ENCODE data around the gene GSDMA. TPM values are rescaled to one million over a fixed set of nuclear protein-coding genes. Genes with fewer than 3 reads are reported as not detected.

The GSDMA gene
- 1 to 10 TPM in 2 of 3 donors, under 1 TPM in 1; 0.32 to 4.0 (median 2.2) TPM for polyA plus RNA-seq (ENCODE audit: insufficient read length in 3 of 3)

- no peak for DNase-seq (ENCODE audit: low read depth in 3 of 3, low spot score in 2 of 3)
Measured at GRCh38 chr17:39962642-39963220, at the start of gene GSDMA. Gene GSDMA, plus strand, starts transcription at chr17:39963004. Its CDS starts 2,684 bp downstream, at chr17:39965688.

DNA sequence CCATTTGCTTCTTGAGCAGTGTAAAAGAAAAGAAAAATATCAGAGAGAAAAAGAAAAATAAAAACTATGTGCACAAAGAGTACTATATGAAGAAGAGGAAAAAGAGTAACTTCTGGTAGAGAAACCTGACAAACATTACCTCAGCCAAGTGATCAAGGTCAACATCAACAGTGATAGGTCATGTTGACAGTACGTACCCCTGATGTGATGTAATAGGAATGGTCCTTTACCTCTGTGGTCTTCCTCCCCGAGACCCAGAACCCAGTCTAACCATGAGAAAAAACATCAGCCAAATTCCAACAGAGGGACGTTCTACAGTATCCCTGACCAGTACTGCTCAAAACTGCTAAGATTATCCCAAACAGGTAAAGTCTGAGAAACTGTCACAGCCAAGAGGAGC is 48.8 kb upstream of the GSDMA start:
- no peak for DNase-seq (ENCODE audit: low read depth in 3 of 3, low spot score in 2 of 3)

GRCh38 chr17:39915559-39915958 is 47.2 kb upstream of the GSDMA start:
- no peak for DNase-seq (ENCODE audit: low read depth in 3 of 3, low spot score in 2 of 3)

DNA sequence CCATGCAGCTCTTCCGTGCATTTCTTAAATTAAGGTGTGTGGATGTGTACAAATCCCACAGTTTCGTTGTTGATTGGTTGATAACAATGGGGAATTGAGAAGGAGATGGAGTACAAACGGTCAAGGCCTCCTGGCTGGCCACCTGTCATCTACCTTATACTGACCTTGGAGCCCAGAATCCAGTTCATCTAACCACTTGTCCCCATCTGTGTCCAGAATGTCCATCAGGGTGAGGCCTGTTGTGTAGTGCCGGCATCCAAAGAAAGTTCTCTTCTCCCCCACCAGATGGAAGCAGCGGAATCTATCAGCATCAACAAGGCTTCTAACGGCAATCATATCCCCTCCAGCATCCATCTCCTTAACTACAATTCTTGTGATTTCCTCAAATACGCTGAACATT is 45.9 kb upstream of the GSDMA start:
- DNase-seq (ENCODE audit: low read depth in 3 of 3, low spot score in 2 of 3): no peak

DNA sequence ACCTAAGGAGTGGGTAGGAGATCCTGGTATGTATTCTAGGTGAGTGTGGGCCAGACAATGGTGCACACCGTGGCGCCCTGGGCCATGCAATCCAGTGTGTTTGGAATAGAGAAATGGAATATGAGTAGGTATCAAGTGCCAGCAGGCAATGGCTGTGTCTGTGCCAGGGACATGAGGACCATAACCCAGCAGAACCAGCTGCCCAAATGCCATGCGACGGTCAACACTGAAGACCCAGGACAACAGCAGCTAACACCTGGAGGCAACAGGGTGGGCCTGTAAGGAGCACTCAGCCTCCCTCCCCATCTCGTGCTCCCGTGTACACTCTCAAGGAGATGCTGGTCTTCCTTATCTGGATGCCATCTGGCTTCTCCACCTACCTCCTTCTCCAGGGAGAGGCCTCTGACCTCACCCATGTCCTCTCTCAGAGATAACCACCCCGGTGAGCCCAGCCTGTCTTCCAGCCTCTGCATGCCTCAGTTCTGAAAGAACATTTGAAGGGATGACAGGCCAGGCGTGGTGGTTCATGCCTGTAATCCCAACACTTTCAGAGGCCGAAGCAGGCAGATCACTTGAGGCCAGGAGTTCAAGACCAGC is 43.6 kb upstream of the GSDMA start:
- no peak for DNase-seq (ENCODE audit: low read depth in 3 of 3, low spot score in 2 of 3)

- no peak for DNase-seq (ENCODE audit: low read depth in 3 of 3, low spot score in 2 of 3)
Measured at GRCh38 chr17:39920218-39921210, 42.3 kb upstream of the GSDMA start.

- no peak for DNase-seq (ENCODE audit: low read depth in 3 of 3, low spot score in 2 of 3)
Measured at GRCh38 chr17:39921323-39921722, 41.5 kb upstream of the GSDMA start.

GRCh38 chr17:39922006-39922405 is 40.8 kb upstream of the GSDMA start:
- DNase-seq (ENCODE audit: low read depth in 3 of 3, low spot score in 2 of 3): no peak

DNA sequence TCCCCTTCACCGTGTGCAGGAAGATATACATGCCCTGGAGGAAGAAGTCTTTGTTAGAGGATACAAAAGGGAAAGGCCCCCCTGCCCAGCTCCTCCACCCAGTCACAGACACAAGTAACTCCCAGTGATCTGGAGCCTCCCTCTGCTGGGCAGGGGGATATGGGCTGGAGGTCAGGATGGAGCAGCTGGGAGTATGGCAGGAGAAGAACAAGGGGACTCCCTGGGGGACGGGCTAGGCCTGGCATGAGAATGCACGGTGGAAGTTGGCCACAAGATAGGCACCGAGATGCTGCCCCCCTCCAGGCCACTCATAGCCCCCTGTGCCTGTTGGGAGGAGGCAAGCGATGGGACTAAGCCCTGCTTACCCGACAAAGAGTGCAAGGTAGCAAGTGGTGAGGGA is 39.6 kb upstream of the GSDMA start:
- DNase-seq (ENCODE audit: low read depth in 3 of 3, low spot score in 2 of 3): no peak

DNA sequence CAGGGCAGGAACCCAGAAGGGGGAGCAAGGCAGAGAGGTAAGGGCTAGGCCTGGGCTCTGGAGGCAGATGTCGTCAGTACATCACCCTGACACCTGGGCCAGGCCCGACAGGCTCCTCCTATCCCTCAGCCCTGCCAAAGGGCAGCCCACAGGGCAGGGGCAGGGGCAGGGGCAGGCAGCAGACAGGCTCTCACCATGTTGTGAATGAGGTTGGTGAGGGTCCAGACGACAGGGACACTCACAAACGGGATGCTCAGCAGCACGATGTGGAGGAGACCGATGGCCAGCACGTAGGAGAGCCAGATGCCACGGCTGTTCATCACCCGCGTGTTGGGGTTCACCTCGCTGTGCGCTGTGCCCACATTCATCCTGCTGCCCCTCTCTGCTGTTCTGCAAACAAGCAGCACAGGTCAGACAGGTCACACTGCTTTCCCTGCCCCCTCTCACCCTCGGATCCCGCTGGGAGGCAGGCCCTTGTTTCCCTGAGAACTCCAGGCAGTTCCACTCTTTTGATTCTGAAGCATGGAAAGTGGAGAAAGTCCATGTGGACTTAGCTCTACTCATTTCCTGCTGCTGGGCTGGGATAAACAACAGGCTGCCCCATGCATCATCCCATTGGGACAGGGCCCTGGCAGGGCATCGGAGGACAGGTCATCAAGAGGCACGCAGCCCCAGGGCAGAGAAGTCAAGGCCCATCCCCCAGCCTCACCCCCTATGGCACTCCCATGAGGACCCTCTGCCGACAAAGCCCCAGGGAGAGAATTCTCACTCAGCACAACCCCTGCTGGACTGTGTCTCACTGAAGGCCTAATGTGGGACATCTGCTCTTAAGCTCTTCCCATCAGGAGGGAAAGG is 38.7 kb upstream of the GSDMA start:
- DNase-seq (ENCODE audit: low read depth in 3 of 3, low spot score in 2 of 3): no peak

GRCh38 chr17:39924691-39925055 is 38.1 kb upstream of the GSDMA start:
- no peak for DNase-seq (ENCODE audit: low read depth in 3 of 3, low spot score in 2 of 3)

DNA sequence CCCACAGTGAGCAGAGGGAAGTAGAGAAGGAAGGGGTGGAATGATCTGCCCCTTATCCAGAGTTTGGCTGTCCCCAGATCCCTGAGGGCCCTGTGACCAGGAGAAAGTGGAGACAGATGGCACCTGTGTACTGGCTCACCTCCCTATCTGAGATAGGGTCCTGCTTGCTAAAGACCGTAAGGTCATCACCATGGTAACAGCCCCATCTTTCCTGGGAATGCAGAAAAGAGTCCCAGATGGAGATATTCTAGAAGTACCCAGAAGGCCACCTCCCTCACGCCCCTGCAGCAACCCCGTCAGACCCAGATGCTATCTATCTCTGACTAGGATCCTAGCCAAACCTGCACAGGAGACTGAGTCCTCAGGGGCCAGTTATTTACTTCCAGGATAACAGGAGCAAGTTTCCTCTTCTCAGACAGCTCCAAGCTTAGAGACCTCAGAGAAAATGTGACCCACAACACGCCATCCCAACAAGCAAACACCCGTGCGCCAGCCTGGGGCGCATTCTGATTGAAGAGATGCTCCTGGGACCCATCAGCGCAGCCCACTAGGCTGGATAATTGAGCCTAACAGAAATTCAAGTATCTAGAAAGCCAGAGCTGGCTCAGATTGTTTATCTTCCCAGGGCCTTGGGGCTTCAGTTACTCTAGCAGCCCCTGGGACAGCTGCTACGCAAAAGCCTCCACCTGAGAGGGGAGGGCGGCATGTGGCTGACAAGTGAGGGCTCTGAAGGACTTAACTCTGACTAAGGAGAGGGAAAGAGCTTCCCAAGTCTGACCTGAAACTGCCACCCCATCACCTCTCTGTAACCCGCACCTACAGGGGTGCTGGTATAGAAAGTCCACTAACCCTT is 37.3 kb upstream of the GSDMA start:
- DNase-seq (ENCODE audit: low read depth in 3 of 3, low spot score in 2 of 3): no peak

GRCh38 chr17:39926135-39926587 is 36.6 kb upstream of the GSDMA start:
- DNase-seq (ENCODE audit: low read depth in 3 of 3, low spot score in 2 of 3): no peak

DNA sequence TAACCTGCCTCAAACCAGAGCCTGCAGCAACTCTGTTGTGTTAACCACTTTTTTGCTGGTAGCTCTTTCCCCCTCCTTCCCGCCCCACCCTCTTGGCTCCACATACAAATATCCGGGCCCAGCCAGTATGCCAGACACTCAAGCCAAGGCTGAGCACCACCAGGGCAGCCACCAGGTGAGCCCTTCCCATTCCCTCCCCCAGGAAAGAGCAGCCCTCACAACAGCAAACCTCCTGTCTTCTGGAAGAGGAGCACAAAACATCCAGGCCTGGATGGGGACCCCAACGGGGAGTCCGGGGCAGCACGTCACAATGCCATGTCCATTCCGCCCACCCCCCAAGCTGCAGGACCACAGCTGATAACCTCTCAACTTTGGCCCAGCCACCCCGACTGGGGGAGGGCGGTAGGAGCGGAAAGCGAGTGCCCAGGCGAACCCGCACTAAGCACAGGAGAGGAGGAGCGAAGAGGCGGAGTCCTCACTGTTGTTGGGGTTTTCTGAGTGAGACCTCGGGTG is 36.2 kb upstream of the GSDMA start:
- no peak for DNase-seq (ENCODE audit: low read depth in 3 of 3, low spot score in 2 of 3)

DNA sequence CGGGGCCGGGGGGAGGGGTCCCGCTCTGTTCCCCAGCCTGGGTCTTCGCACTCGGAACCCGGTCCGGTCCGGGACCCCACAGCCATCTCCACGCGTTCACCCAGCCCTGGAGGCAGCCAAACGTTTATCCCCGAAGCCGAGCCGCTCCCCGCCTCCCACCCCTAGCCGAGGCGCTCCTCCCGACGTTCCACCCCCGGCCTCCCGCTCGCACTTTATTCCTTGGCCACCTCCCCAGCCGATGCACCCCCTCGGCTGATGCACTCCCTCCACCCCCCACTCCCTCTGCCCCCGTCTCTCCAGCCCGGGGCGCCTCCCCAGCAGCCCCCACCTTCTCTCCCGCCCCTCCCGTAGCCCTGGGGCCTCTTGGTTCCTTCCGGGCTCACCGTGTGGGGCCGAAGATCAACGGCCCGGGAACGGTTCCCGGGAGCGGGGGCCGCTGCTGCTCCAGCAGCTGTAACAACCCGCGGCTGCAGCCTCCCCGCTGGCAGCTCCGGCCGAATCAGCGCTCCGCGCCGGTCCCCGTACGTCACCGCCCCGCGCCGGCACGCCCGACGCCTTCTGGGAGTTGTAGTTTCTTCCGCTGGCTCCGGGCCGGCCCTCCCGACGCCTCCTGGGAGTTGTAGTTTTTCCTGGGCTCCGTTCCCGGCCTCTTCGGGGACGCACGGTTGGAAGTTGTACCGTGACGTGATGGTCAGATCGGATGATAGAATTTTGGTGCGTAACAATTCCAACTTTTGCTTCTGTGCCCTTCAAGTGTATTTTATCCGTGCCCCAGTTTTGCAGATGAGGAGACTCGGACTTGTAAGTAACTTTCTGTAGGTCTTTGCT is 35.5 kb upstream of the GSDMA start, which contains the start of the genes LRRC3C and ORMDL3:
TSS of gene LRRC3C (plus strand) at position 632 of the 828 bp plus-strand sequence. CDS start 13,792 bp downstream, outside the sequence.
TSS of gene ORMDL3 (minus strand) at position 501 of the 828 bp plus-strand sequence. CDS start 3,398 bp downstream, outside the sequence.
- DNase-seq (ENCODE audit: low read depth in 3 of 3, low spot score in 2 of 3): peak; percentile 87 to 90 (median 89)

DNA sequence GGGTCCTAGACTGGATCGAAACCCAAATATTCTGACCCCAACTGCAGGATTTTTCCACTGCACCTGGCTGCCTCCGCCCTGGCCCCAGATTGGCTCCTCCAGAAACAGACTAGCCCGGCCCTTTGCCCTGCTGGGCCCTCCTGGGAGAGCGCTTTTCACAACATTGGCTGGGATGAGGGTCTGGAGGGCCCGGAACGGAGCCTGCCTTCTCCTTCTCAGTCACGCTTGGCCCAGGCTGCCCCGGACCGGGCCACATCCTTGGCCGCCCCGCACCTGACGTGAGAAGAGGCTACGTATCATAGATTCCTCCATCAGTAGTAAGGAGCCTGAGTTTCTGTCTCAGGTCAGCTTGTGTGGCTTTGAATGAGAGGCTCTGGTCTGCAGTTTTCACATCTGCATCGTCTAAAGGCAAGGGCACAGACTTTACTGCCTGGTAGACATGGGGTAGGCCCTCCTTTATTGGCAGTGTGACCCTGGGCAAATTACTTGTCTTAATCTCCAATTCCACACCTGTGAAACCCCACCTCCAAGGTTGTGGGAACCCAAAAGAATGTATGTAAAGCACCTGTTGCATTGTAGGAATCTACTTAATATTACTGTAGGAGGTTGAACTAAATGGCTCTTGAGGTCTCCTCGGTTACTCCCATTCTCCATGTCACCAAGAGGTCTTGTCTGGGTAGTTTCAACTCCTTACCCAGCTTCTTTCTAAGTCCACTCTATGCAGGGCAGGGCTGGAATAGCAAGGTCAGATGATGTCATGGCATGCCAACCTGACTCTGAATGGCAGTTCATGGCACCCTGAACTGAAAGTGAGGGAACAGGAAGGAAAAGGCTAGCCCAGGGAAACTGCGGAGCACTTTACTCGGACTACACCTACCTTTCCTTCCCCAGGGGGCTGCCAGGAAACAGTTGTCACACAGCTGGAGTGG is 34.6 kb upstream of the GSDMA start:
- DNase-seq (ENCODE audit: low read depth in 3 of 3, low spot score in 2 of 3): no peak
